HT1080 (cell line): ENCODE data around the gene COX7A2L. TPM values are rescaled to one million over a fixed set of nuclear protein-coding genes. Genes with fewer than 3 reads are reported as not detected.
"Not testable (repeated sequence)": the region's sequence is repeated elsewhere in the genome, so short reads cannot be mapped to it uniquely, and the experiment has no call there.

Experiments used
- DNase-seq: peaks from one replicate; pipeline ENCODE4 v3.0.0-alpha.2; 2015; ENCODE audit warnings: low read depth
- total RNA-seq: library from RNA; depleted of rRNA; stranded (reverse); fragments of >200 nt; shearing (Covaris generic); gene quantifications from 2 replicates; pipeline ENCODE4 v1.2.3, GENCODE V29; 2014

The COX7A2L gene
- total RNA-seq, 1 experiment from 2014 or later: 130 TPM

DNA sequence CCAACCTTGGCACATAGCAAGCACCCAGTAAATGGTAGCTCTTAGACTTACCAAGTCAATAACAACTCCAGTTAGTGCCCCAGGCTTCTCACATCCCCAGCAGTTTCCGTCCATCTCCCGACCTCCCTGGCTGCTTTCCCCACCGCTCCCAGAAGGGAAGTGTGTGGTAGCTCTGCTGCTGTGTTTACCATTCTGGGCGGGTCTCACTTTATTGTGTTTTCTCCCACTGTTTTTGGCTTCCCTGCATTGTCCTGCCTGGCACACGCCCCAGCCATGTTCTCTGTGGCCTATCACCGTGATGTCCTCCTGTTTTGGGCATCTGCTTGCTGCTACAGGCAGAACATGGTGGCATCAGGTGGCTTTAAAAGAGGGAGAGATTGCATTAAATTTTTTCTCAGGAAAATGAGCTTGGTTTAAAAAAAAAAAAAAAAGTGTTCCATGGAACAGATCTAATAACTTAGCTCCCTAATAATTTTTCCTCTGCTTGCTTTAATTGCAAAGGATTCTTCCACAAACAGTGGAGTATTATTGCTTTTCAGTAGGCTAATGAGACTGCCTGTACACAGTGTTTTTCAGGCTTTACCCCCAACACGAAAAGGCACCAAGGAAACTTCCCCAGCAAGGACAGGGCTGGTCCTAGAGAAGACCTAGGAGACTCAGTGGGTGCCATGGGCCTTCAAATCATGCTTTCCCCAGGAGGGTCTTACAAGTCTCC lies 8.0 kb upstream of the COX7A2L start:
- DNase-seq: no peak

- no peak for DNase-seq
Observed at GRCh38 chr2:42367835-42368234, 6.8 kb upstream of the COX7A2L start.

DNA sequence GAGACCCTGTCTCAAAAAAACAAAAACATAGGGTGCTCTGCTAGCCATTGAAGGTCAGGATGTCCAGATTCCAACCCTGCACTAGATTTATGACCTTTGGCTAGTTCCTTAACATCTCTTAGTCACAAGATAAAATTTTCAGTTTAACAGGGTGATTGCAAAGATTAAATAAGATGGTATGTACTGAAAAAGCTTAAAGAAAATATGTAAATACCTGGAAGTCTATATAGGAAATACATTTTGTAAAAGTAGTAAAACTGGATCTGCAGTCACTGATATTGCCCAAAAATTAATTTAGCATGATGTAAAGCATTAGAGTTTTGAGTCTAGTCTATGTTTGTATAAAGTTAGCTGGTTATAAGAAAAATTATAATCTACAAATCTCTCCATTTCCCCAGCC lies 5.4 kb upstream of the COX7A2L start:
- DNase-seq: no peak

- no peak for DNase-seq
Observed at GRCh38 chr2:42364658-42365057, 3.6 kb upstream of the COX7A2L start.

- DNase-seq: no peak
Observed at GRCh38 chr2:42363413-42363812, 2.4 kb upstream of the COX7A2L start.

DNA sequence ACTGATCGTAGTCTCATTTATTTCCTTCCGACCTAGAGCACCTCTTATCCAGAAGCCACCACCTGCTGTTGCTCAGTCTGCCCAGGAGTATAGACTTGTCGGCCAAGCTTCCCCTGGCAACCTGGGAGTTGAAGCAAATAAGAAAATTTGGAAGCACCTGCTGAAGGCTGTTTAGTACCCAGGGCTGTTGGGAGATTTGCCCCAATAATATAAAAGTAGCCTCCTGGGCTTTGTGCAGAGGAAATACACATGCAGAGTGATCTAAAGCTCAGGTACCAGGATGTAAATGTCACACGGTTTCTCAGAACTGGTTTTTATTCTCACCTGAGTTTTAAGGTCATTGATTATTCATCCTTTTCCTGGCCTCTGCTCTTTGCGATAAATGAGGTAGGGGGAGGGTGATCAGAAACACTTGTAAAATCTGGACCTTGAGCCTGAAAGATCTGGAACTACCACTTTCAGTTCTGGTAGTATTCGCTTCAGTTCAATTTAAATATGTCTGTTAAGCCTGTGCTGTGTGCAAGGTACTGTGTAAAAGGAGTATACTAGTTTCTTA lies 789 bp upstream of the COX7A2L start:
- DNase-seq: no peak

- no peak for DNase-seq
Observed at GRCh38 chr2:42360493-42360889, 526 bp downstream of the COX7A2L start.

DNA sequence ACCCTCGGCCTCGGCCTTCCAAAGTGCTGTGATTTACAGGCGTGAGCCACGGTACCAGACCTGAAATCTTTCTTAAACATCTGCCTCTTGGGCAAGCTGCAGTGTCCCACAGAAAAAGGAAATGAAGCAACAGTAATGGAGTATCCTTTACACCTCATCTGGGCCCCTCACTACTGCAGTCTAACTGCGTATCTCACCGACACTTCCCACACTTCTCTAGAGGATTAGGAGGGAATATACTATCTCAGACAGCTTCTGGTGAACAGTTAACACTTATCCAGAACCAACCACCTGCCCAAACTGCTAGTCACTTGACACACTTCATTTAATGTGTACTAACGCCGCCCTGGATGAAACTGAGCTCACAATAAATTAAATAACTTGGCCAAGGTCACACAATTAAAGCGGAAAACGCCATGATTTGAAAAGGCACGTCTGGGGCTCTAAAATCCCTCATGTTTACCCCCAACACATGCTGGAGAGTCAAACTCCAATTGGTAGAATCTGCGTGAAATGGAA lies 993 bp downstream of the COX7A2L start:
- DNase-seq: peak; percentile 31

DNA sequence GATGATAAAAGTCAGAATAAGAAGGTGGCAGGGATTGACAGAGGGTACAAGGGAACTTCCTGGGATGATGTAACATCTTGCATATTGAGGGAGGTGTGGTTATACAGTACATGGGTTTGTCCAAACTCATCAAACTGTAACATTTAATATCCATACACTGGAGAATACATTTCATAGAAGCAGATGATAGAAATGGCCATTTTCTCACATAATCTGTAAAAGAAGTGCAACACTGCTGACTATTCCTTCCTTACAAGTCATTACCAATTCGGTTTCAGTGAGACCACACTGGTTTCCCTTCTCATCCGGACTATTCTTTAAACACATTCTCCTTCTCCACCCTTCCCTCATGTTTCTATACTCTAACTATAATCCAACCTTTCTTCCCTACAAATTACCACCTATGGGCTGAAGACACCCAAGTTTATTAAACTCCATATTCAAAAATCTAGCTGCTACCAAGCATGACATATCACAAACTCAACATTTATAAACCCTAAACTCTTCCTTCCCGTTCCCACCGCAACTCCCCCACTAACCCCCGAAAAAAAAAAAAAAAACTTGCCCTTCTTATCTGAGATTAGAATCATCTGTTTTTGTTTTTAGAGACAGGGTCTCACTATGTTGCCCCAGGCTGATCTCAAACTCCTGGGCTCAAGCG lies 1.6 kb downstream of the COX7A2L start:
- DNase-seq: no peak

GRCh38 chr2:42353792-42354429 lies 7.1 kb downstream of the COX7A2L start:
- no peak for DNase-seq

GRCh38 chr2:42351864-42352263 lies 9.2 kb downstream of the COX7A2L start:
- no peak for DNase-seq

- DNase-seq: no peak
Observed at GRCh38 chr2:42350434-42351063, 10.5 kb downstream of the COX7A2L start.

GRCh38 chr2:42348113-42348805 lies 12.8 kb downstream of the COX7A2L start:
- DNase-seq: no peak

- DNase-seq: not testable (repeated sequence)
Observed at GRCh38 chr2:42347518-42347917, 13.5 kb downstream of the COX7A2L start.

DNA sequence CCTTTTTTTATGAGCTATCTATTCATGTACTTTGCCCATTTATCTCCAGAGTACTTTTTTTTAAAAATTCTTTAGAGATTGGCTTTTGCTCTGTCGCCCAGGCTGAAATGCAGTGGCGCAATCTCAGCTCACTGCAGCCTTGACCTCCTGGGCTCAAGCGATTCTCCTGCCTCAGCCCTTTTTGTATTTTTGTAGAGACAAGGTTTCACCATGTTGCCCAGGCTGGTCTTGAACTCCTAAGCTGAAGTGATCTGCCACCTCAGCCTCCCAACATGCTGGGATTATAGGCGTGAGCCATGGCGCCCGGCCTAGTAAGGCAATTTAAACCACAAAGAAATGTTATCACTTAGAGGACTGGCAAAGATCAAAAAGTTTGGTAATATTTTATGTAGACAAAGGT lies 14.2 kb downstream of the COX7A2L start:
- DNase-seq: not testable (repeated sequence)

DNA sequence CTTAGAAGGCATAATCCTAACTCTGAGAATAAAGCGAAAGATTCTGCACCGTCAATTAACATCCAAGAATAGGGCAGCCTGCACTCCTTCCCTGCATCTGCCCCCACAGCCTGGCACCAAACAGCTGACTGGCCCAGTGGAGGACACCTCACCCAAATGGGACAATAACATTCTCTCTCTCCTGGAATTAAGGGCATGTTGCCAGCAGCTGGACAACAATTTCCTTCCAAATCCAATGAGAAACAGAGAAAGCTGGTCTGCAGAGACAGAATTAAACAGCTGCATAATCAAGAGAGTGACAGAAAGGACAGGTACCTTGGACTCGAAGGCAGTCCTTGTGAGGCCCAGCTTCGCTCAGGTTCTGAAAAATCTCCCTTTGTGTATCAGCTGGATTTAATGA lies 15.0 kb downstream of the COX7A2L start:
- no peak for DNase-seq

DNA sequence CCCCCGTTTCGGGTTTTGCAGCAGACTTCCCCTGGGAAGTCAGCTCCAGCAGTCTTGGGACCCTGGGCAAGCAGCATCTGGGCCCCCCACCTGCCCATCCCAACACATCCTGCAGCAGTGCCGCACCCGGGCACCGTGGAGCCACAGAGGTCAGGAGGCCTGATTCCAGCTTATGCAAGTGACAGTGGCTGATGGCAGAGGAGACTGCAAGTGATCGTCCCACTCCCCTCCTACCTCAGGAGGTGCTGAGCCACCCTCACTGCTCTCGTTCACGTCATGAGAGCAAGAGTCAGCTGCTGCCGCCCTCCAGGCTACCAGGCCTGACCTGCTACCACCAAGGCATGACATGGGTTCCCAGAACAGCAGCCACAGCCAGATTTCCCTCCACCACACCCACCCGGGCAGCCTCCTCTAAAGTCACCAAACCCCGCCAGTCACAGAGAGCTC lies 18.2 kb downstream of the COX7A2L start:
- DNase-seq: no peak

- DNase-seq: peak; percentile 89
Observed at GRCh38 chr2:42342061-42342794, 18.8 kb downstream of the COX7A2L start.

GRCh38 chr2:42340938-42341636 lies 19.9 kb downstream of the COX7A2L start:
- DNase-seq: no peak
